SJCRH30 (cell line): ENCODE measurements around the gene MGARP. TPM values are rescaled to one million over a fixed set of nuclear protein-coding genes. Genes with fewer than 3 reads are reported as not detected.
"Not testable (repeated sequence)": the region's sequence is repeated elsewhere in the genome, so short reads cannot be mapped to it uniquely, and the experiment has no call there.

Experiments
- DNase-seq, 2 experiments: peaks; one replicate each; pipeline ENCODE4 v3.0.0-alpha.2; 2015 to 2020
- H3K27ac ChIP-seq: fragments of 250-450 bp; sonication (Bioruptor Pico); 2 replicates; pipeline ENCODE4 v1.5.1; 2020; ENCODE audit warnings: mild to moderate bottlenecking, moderate library complexity
- H3K27me3 ChIP-seq: fragments of 250-450 bp; sonication (Bioruptor Pico); 2 replicates; pipeline ENCODE4 v1.5.1; 2020; ENCODE audit warnings: mild to moderate bottlenecking, moderate library complexity
- H3K36me3 ChIP-seq: fragments of 250-450 bp; sonication (Bioruptor Pico); 2 replicates; pipeline ENCODE4 v1.5.1; 2020; ENCODE audit warnings: mild to moderate bottlenecking, moderate library complexity
- H3K4me1 ChIP-seq: fragments of 250-450 bp; sonication (Bioruptor Pico); 2 replicates; pipeline ENCODE4 v1.5.1; 2020; ENCODE audit warnings: mild to moderate bottlenecking, moderate library complexity
- H3K4me3 ChIP-seq: fragments of 250-450 bp; sonication (Bioruptor Pico); 2 replicates; pipeline ENCODE4 v1.5.1; 2020; ENCODE audit warnings: mild to moderate bottlenecking, moderate library complexity
- H3K9me3 ChIP-seq: fragments of 250-450 bp; sonication (Bioruptor Pico); replicated peaks from 2 replicates; pipeline ENCODE4 v1.5.1; 2020; ENCODE audit warnings: mild to moderate bottlenecking, moderate library complexity
- total RNA-seq: library from RNA; depleted of rRNA; stranded (reverse); fragments of >200 nt; shearing (Covaris generic); gene quantifications from 2 replicates; pipeline ENCODE4 v1.2.3, GENCODE V29; 2014

Gene MGARP
- total RNA-seq, 1 experiment from 2014 or later = 27.2 TPM

DNA sequence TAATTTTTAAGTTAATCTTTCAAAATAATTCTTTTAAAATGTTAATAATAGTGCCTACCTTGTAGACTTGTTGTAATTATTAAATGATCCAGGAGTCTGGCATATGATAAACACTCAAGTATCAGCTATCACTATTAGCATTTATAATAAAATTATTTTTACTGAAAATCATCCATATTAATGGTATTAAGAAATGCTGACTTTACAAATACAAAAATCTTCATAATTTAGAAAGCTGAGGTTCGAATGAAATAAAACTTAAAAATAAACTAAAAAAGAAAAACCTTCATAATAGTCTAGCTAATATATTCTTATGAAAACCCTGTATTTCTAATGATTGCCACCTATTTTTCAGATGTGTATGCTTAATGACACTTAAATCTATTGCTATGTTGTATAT is 5.2 kb downstream of the MGARP start:
- no peak overlapping the region for H3K27ac ChIP-seq
- no peak overlapping the region for H3K4me3 ChIP-seq

DNA sequence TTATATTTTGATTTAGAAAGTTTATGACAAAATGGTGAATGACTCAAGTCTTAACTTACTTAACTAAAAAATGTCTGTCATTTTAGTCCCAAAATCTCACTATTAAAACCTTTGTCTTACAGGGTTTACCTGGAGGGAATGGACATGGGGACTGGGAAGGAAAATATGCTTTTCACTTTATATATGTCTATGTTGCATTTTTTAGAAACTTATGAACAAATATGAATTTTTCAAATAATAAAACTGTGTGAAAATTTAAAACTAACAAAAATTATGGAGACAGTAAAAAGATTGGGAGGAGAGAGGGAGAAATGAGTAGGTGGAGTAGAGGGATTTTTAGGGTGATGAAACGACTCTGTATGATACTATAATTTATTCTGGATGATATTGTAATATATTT is 6.2 kb downstream of the MGARP start:
- Histone ChIP-seq H3K4me1 (no peaks in the 10 kb centered on the region), H3K4me3 (no peak overlapping the region), H3K36me3 (0 out of 2 replicates have a peak, but pooled peaks cover 4% of the 10 kb centered on the region), H3K9me3 (no peaks in the 10 kb centered on the region), H3K27me3 (no peaks in the 10 kb centered on the region), H3K27ac (no peak overlapping the region)
- no peak for DNase-seq

More for the DNA sequence above, 5.2 kb downstream of the MGARP start:
- Histone ChIP-seq H3K9me3 (no peaks in the 10 kb centered on the region), H3K4me1 (no peaks in the 10 kb centered on the region), H3K36me3 (0 out of 2 replicates have a peak, but pooled peaks cover 4% of the 10 kb centered on the region), H3K27me3 (no peaks in the 10 kb centered on the region)
- no peak for DNase-seq

DNA sequence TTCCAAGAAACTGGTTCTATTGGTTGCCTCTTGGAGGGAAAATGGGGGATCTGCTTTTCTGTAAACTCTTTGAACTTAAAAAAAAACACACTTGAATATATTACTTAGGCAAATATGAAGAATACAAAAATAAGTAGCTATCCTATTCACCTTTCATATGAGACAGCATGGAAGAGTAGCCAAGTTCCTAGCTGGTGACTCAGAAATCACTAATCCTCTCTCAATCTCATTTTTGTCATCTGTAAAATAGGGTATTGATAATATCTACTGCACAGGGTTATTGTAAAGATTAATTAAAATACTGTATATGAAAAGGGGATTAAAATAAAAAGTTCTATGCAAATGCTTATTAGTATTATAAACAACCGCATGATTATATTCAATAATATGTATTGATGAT is 12.7 kb downstream of the MGARP start:
- Histone ChIP-seq H3K4me1 (peaks cover 16% of the 10 kb centered on the region), H3K9me3 (no peaks in the 10 kb centered on the region), H3K4me3 (peak overlapping the region; percentile 54), H3K27me3 (no peaks in the 10 kb centered on the region), H3K27ac (peak overlapping the region; percentile 41; the same call in 1 of the 2 replicates), H3K36me3 (peaks cover 4% of the 10 kb centered on the region; the same call in 1 of the 2 replicates)
- DNase-seq = no peak

DNA sequence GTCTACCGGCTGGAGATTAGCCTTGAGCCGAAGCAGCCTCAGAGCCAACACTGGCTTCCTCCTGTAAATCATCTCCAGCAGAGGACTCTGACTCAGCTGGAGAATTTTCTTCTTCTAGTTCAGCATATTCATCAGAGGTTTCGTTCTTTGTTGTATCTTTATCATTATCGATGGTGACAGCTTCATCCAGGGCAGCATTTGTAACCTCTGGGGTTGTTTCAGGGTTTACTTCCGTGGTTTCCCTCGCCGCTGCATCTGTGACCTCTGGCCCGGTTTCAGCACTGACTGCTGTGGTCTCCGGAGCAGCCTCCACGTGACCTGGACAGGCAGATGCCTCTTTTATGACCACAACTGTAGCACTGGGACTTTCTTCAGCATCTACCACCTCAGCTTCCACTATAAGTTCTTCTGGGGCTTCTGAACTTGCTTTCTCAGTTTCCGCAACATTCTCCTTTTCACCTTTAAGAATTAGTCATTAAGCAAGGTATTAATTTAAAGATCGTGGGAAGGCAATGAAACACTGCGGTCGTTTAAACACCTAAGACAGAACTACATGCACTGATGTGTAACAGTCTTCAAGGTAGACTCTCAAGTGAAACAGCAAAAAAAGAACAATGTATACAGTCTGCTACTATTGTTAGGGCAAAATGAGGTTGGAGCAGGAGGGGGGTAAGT is 13.3 kb downstream of the MGARP start:
- Histone ChIP-seq H3K27ac (peak overlapping the region; percentile 41), H3K36me3 (peaks cover 4% of the 10 kb centered on the region; the same call in 1 of the 2 replicates), H3K27me3 (no peaks in the 10 kb centered on the region), H3K9me3 (no peaks in the 10 kb centered on the region), H3K4me3 (peak overlapping the region; percentile 54), H3K4me1 (peaks cover 16% of the 10 kb centered on the region)
- peak; percentile 67 to 69 for DNase-seq

DNA sequence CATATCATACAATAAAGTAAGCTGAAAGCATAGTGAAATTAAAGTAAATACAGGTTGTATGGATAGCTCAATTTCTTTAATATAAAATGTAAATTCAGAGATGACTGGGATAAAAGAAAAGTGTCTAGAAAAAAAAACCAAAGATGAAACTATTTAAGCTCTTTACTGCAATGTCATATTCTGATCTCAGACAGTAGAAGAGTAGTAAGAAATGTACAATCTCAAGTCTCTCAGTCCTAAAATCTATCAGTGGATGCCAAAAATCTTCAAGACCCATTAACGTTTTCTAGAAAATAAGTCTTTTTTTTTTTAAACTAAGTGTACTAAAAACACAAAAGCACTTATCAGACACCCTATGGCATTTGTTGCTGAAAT is 13.8 kb downstream of the MGARP start:
- Histone ChIP-seq H3K9me3 (no peaks in the 10 kb centered on the region), H3K4me3 (peak overlapping the region; percentile 54), H3K4me1 (peaks cover 16% of the 10 kb centered on the region), H3K27me3 (no peaks in the 10 kb centered on the region), H3K36me3 (peaks cover 4% of the 10 kb centered on the region; the same call in 1 of the 2 replicates), H3K27ac (peak overlapping the region; percentile 41)
- no peak for DNase-seq

DNA sequence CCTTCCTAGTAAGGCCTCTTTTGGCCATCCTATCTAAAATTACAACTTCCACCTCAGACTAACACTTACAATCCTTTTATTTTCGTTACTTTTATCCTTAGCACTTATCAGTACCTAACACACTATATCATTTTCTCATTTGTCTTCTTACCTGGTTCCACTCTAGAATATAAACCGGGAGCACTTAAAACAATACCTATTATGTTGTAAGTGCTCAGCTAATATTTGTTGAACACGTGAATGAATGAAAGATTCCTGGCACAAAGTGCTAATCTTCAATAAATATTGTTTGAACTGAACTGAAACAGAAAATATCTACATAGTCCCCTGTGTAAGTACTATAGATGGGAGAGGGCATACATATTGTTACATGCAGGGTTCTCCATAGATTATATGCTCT is 14.4 kb downstream of the MGARP start:
- Histone ChIP-seq H3K36me3 (peaks cover 4% of the 10 kb centered on the region; the same call in 1 of the 2 replicates), H3K4me3 (peak overlapping the region; percentile 54; the same call in 1 of the 2 replicates)

DNA sequence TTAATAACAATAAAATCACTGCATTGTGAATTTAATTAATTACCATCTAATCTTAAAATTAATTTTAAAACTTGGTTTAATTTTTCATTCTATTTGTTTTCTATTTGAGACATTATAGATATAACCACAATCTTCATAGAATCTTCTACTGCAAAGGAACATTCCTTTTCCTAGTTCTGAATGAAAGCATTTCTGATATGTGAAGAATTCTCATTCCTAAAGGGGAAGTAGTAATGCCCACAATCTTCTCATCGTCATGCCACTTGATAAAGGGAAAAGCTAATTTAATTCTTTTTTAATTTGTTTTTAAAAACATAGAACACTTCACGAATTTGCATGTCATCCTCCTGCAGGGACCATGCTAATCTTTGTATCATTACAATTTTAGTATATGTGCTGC is 23.7 kb downstream of the MGARP start:
- H3K27ac ChIP-seq = no peak overlapping the region
- no peaks in the 10 kb centered on the region for H3K36me3 ChIP-seq
- no peak for DNase-seq
- H3K9me3 ChIP-seq = no peaks in the 10 kb centered on the region
- peaks cover 7% of the 10 kb centered on the region for H3K4me1 ChIP-seq
- H3K27me3 ChIP-seq = no peaks in the 10 kb centered on the region
- no peak overlapping the region for H3K4me3 ChIP-seq

More for the DNA sequence above, 14.4 kb downstream of the MGARP start:
- DNase-seq = no peak
- Histone ChIP-seq H3K4me1 (peaks cover 16% of the 10 kb centered on the region), H3K27ac (no peak overlapping the region), H3K9me3 (no peaks in the 10 kb centered on the region), H3K27me3 (no peaks in the 10 kb centered on the region)

DNA sequence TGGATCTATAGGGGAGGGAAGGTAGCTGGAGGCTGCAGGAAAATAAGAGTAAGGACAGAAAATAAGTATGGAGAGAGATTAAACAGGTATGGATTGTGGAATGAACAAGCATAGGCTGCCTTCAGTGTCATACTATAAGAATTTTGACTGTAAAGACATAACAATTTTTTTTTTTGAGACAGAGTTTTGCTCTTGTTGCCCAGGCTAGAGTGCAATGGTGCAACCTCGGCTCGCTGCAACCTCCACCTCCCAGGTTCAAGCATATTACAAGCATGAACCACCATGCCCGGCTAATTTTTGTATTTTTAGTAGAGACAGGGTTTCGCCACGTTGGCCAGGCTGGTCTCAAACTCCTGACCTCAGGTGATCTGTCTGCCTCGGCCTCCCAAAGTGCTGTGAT is 24.4 kb downstream of the MGARP start:
- H3K27ac ChIP-seq = not testable (repeated sequence)

DNA sequence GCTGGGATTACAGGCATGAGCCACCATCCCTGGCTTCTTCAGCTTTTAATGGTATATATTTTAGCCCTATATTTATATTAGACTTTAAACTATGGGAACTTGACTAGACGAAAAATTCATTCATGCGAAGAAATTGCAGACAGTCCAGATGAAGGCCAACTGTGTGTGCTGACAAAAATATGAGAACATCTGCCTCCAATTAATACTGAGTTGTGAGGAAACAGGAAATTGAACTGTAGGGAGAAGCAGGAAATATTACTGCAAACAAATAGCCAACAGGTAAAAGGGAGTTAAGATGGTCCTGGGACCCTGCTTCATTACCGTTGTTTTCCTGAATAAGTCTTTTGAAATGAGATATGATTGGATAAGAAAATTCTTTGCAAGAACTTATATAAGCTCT is 26.3 kb downstream of the MGARP start:
- no peak overlapping the region for H3K4me3 ChIP-seq
- H3K36me3 ChIP-seq = no peaks in the 10 kb centered on the region
- H3K27ac ChIP-seq = no peak overlapping the region
- DNase-seq = no peak
- H3K27me3 ChIP-seq = no peaks in the 10 kb centered on the region
- peaks cover 7% of the 10 kb centered on the region for H3K4me1 ChIP-seq
- H3K9me3 ChIP-seq = no peaks in the 10 kb centered on the region

More for the DNA sequence above, 24.4 kb downstream of the MGARP start:
- H3K4me1 ChIP-seq, DNase-seq, H3K27me3 ChIP-seq, H3K36me3 ChIP-seq, H3K4me3 ChIP-seq, H3K9me3 ChIP-seq: not testable (repeated sequence)

DNA sequence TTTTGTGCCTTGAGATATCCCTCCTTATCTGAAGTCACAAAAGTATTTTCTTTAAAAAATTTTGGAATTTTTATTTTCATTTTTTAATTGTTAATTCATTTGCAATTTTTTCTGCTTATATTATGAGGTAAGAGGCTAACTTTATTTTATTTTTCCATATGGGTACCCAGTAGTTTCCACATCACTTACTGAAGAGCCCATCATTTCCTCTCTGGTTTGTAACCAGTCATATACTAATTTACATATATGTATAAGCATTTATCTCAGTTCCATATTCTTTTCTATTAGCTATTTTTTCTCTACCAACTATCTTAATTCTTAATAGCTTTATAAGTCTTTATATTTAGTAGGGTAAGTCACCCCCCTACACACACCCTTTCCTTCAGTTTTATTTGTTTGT is 27.0 kb downstream of the MGARP start:
- Histone ChIP-seq H3K27ac (no peak overlapping the region), H3K4me3 (no peak overlapping the region), H3K4me1 (peaks cover 7% of the 10 kb centered on the region), H3K27me3 (no peaks in the 10 kb centered on the region), H3K36me3 (no peaks in the 10 kb centered on the region), H3K9me3 (no peaks in the 10 kb centered on the region)
- DNase-seq = no peak

DNA sequence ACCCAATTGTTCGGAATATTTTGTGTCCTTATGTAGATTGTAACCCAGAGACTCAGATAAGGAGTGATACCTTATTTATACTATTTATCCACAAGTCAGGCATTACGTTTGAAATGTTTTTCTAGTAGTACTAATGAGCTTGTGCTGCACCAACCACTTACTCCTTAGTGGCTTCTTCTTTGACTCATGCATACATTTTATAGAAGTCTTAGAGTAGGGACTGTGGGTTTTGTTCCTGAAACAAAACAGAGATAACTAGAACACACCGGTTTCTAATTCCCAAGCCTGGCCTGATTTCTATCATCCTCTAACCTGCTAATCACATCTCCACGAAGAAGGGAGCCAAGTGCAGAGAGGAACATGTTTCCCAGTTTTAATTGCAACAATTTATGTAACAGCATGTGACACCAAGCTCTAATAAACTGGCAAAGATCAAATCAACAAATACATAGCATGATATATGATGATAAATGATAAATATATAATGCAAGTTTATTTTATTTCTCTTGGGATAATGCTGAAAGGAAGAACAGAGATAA is 32.3 kb downstream of the MGARP start:
- no peak for DNase-seq

DNA sequence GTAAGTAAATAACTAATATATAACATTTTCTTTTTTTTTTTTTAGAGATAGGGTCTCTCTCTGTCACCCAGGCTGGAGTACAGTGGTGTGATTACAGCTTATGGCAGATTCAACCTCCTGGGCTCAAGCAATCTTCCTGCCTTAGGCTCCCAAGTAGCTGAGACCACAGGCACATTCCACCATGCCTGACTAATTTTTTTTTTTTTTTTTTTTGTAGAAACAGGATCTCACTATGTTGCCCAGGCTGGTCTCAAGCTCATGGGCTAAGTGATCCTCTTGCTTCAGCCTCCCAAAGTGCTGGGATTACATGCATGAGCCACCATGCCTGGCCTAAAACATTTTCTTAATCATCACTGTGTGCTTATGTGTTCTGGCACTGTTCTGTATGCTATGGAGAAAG is 32.8 kb downstream of the MGARP start:
- peak; percentile 11 to 32 for DNase-seq
- H3K27me3 ChIP-seq = no peaks in the 10 kb centered on the region

More for the DNA sequence above, 32.3 kb downstream of the MGARP start:
- Histone ChIP-seq H3K4me1 (peaks cover 33% of the 10 kb centered on the region), H3K36me3 (no peaks in the 10 kb centered on the region), H3K27me3 (no peaks in the 10 kb centered on the region), H3K4me3 (no peak overlapping the region), H3K27ac (no peak overlapping the region), H3K9me3 (no peaks in the 10 kb centered on the region)

DNA sequence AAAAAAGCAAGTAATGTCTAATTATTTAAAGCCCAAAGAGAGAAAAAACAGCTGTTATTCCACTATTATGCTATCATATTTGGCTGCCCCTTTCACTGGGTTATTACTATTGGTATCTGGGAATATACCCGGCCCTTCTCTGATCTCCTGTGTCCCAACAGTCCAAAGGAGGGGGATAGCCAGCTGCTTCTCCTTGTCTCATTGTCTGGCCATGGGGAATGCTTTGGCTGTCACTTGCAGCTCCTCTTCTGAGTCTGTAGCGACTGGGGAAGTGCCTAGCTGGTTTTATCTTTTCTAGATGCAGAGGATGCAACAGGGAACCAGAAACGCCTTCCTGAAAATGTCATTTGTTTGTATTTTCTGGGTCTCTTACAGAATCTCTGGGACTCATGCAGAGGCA is 33.9 kb downstream of the MGARP start:
- no peaks in the 10 kb centered on the region for H3K9me3 ChIP-seq
- no peaks in the 10 kb centered on the region for H3K36me3 ChIP-seq
- peak overlapping the region; percentile 98 for H3K27ac ChIP-seq
- peaks cover 40% of the 10 kb centered on the region for H3K4me1 ChIP-seq
- H3K27me3 ChIP-seq = no peaks in the 10 kb centered on the region
- DNase-seq = peak; percentile 80 to 87
- H3K4me3 ChIP-seq = no peak overlapping the region

More for the DNA sequence above, 32.8 kb downstream of the MGARP start:
- Histone ChIP-seq H3K27ac (no peak overlapping the region), H3K4me1 (peaks cover 38% of the 10 kb centered on the region), H3K9me3 (no peaks in the 10 kb centered on the region), H3K4me3 (no peak overlapping the region), H3K36me3 (no peaks in the 10 kb centered on the region)

DNA sequence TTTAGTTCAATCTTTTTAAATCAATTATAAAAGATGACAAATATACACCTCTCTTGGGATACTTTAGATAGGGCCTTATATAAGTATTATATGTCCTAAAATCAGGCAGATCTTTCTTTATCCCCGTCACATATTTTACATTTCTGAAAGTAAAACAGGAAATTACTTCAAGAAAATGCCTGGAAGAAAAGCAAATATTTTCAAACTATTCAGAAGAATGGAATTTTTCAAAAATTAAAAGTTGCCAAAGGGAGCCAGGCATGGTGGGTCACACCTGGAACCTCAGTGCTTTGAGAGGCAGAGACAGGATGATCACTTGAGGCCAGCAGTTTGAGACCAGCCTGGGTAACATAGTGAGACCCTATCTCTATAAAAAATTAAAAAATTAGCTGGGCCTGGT is 34.4 kb downstream of the MGARP start:
- H3K27me3 ChIP-seq = no peaks in the 10 kb centered on the region
- no peaks in the 10 kb centered on the region for H3K36me3 ChIP-seq
- H3K27ac ChIP-seq = peak overlapping the region; percentile 98
- H3K4me3 ChIP-seq = no peak overlapping the region
- H3K4me1 ChIP-seq = peaks cover 42% of the 10 kb centered on the region
- no peaks in the 10 kb centered on the region for H3K9me3 ChIP-seq
- no peak for DNase-seq

DNA sequence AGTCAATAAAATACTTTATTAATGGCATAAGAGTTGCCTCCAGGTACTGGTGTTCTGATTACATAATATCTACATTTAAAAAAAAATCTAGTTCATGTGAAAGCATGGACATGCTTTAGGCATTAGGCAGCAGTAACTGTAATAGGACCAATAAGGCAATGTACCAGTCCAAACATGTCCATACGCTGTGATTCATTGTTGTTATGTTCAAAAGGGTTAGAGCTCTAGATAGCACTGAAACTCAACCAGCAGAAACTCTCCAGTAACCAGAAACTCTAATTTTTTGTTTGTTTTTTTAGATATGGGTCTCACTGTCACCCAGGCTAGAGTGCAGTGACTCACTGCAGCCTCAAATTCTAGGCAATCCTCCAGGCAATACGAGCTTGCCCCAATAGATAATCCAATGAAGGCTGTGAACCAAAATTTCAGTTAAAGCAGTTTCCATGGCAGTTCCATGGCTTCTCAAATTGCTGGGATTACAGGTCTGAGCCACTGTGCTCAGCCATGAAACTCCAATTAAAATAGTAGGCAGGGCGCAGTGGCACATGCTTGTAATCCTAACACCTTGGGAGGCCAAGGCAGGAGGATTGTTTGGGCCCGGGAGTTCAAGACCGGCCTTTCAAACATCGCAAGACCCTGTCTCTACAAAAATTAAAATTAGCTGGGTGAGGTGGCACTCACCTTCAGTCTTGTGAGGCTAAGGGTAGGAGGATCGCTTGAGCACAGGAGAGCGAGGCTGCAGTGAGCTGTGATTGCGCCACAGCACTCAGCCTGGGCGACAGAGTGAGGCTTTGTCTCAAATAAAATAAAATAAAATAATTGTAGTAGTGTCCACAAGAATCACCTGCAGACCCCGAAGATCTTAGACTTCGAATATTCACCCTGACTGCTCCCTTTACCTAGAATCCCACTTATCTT is 36.3 kb downstream of the MGARP start:
- H3K27me3 ChIP-seq = no peaks in the 10 kb centered on the region
- peak overlapping the region; percentile 98 for H3K27ac ChIP-seq
- H3K9me3 ChIP-seq = no peaks in the 10 kb centered on the region
- peak overlapping the region; percentile 59 for H3K4me3 ChIP-seq
- peak; percentile 76 to 91 for DNase-seq
- H3K4me1 ChIP-seq = peaks cover 42% of the 10 kb centered on the region
- no peaks in the 10 kb centered on the region for H3K36me3 ChIP-seq
